ENCODE measurements around the gene ASXL1.

The ASXL1 gene

GRCh38 chr20:32482442-32483261 lies 124.5 kb downstream of the ASXL1 start:
- FAIRE-seq = no peak

GRCh38 chr20:32483351-32484224 lies 125.5 kb downstream of the ASXL1 start:
- FAIRE-seq = no peak

- FAIRE-seq = no peak
Observed at GRCh38 chr20:32484225-32484957, 126.3 kb downstream of the ASXL1 start.

- peak; percentile 89 for FAIRE-seq
Observed at GRCh38 chr20:32484958-32485769, 127.0 kb downstream of the ASXL1 start.

GRCh38 chr20:32485770-32486478 lies 127.8 kb downstream of the ASXL1 start:
- no peak for FAIRE-seq

GRCh38 chr20:32487381-32487780 lies 129.2 kb downstream of the ASXL1 start:
- no peak for FAIRE-seq

- FAIRE-seq = no peak
Observed at GRCh38 chr20:32488066-32488838, 130.1 kb downstream of the ASXL1 start.

Data from A204.1 (cell line).